Measurements from ENCODE around the gene DENND1B.
"Not testable (repeated sequence)": the region's sequence is repeated elsewhere in the genome, so short reads cannot be mapped to it uniquely, and the experiment has no call there.

The DENND1B gene

DNA sequence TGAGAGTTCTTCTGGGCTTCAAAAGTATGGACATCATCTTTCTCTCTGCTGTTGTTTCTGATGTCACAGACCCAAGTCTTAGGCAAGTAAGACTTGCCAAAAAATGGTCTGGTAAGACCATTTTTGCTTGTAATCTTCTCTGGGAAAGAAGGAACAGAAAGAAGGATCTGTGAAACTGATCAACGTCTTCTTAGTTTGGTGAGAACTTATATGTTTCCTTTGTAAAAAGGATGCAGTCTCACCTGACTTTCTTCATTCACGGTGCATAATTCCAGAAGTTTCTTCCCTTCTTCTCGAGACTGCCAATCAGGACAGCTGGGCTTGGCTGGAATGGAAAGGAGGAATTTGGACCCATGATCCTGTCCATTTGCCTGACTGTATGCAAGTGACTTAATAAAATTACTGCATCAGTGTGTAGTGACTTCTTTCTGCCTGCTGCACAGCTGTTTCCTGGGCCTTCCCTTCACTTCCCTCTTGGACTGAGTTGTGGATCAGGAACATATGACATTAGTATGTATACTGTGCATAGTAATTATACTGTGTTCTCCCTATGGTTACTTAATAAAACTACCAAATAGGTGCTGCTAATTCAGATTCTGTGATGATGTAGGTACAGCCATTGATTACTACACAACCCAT, 7.6 kb upstream of the DENND1B start:
- DNase-seq = no peak

DNA sequence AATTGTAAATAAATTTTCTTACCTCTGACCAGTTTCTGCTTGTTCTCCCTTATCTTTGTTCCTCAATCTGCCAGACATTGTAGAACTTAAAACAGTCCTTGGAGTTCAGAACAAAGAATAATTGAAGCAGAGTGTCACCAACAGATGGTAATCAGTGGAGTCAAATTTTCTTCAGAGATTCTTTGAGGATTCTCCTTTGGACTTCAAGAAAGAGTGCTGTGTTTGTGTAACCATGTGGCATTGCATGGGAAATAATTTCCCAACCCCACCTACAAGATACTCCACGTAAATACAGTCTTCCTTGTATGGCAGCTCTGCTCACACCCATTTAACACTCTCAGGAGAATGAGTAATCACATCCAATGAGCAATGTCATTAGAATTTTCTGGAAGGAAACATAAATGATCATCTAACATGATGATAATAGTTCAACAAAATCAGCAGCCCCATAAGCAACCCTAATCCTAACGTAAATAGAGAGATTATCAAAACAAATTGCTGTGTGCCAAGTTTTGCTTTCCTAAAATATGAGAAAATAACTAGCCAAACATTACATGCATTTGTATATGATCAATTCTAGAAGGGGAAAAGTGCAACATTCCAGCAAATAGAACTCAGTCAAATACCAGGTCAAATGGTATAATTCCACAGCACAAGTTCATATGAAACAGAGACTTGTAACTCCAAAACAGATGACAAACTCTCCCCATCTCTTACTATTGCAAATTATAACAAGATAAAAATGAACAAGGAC, 6.9 kb upstream of the DENND1B start:
- DNase-seq = no peak

DNA sequence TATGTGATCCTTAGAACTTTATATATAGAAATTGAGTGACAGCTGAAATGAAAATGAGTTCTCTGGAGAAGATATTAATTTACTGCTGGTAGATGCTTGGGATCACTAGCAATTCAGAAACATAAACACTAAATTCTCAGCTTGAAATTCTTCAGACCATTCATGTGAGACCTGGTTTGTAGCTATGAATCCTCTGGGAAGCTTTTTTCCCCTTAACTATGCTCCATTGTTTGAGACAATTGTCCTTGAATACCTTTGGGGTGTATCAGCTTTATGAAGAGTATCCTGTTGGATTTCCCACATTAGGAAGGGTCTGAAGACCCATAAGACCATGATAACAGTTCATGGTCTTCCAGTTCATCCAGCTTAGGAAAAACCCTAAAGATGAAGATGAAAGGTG, 4.6 kb upstream of the DENND1B start:
- no peak for DNase-seq

DNA sequence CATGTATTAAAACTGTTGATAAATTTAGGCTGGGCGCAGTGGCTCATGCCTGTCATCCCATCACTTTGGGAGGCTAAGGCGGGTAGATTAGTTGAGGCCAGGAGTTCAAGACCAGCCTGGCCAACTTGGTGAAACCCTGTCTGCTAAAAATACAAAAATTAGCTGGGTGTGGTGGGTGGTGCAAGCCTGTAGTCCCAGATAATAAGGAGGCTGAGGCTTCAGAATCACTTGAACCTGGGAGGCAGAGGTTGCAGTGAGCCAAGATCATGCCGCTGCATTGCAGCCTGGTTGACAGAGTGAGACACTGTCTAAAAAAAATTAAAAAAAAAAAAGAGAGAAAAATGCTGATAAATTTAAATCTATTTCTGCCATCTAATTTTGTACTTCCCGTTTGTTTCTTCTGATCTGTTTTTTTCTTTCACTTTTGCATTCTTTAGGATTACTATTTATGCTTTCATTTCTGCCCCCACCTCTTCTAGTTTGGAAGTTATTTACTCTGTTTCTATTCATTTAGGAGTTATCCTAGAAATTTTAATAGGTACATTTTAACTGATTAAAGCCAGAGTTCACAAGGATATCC, 3.2 kb upstream of the DENND1B start:
- DNase-seq = no peak

DNA sequence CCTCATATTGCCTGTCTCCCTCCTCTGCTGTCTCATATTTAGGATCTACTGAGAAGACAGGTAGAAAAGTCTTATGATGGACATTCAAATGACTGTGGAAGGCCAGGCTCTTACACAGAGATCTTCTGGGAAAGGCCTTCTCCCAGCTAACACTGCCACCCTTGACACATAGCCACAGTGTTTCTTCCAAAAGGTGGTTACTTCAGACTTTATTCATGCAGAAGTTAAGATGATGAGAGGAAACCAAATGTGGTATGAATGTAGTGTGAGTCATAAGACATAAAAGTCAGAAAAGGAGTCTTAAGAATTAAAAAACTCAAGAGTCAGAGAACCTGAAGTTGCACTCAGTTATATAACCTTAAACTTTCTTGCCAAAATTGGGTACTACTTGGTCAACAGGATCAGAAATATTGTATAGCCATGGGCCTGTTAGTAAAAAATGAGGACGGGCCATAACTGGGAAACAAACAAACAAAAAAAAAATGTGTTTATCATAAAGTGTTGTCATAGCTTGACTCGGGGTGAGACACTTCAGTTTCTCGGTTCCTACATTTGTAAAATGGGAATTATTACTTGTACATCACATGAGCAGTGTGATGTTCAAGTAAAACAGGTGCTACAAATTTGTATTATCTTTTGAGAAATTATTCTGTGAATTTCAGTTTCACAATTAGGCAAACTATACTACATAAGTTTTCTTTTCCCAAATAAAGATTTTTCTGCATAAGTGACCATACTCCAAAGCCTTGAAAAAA, 1.2 kb upstream of the DENND1B start:
- DNase-seq = no peak

DNA sequence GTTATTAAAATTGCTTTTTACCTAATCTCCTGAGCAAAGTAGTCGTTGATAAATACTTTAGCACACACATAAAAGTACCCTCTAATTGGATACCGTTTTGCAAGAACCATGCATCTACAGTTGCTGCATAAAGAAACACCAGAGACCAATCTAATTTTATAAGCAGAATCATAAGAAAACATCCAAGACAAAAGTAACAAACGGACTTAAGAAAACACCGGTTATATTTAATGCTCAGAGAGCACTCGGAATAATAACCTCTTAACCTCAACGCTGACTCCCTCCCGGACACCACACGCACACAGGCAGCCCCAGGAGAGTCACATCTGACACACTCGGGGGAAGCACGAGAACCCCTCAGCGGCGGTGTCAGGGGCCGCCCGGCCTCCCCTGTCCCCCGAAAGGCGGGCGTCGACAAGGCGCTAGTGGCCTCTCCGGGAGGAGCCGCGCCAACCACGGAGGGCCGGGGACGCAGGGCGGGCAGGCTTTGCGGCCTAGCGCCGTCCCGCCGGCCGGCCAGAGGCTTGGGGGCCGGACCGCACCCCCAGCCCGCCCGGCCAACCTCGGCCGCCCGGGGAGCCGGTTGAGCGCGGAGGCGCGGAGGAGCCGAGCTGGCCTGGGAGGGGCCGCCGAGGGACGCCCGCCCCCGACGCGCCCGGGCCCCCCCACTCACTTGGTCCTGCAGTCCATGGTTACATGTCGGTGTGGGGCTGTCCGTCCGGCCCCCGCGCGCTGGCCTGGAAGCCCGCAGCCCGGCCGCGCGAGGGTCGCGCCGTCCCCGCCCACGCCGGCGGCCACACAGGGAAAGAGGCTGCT, 606 bp downstream of the DENND1B start:
- no peak for DNase-seq

DNA sequence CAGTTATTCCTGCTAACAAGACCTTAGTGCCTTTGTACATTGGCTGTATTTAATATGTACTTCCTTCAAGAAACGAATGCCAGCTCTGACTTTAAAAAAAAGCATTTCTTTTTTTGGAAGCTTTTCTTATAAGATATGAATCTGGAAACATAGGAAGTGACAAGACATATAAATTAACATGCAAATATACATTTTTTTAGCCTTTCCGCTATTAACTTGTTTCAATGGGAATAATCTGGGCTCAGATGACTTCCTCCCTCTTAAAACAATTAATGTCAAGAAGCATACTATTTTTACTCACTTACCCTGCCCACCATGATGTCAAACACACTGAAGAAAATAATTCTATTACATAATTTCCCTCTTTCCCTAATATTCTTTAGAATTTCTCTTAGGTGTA, 1.4 kb downstream of the DENND1B start:
- DNase-seq = no peak

DNA sequence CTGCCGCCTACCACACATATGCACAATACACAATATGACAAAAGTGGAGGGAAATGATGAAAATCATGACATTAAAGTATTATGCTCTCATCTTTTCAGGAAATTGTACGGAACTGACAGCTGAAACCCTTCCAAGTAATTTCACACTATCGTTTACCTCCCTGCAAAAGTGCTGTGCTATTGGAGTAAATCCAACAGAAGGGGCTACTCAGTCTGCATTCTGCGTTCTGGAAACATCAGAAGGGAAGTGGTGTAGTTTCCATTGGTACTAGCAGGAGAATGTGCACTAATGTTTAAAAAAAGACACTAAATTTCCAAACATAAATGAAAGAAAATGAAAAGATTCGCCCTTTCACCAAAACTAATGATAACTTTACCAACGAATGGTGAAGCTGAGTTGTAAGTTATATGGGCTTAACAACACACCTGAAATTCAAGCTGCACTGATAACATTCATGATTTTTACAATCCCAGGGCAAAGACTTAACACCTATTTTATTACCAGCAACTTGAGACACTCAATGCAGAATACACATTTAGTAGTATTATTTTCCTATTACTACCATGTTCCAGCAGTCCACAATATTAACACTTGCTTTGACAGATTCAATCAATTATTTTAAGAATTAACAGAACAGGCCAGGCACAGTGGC, 3.2 kb downstream of the DENND1B start:
- DNase-seq = no peak

DNA sequence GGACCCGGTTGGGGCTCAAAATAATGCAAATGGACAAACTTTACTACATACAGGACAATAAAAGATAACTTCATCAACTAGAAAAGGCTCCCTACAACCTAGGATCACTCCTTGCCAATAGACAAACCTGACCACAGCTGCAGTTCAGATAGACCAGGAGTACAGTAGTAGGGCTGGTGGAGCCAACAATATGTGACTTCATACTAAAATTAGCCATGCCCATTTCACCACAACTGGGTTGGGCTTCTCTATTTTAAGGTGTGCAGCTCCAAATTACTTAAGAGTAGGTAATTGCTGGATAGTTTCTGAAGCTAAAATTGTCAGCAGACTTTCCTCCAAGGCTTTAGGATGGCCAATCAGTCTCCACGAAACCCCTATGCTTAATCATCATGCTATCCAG, 3.9 kb downstream of the DENND1B start:
- DNase-seq = no peak

DNA sequence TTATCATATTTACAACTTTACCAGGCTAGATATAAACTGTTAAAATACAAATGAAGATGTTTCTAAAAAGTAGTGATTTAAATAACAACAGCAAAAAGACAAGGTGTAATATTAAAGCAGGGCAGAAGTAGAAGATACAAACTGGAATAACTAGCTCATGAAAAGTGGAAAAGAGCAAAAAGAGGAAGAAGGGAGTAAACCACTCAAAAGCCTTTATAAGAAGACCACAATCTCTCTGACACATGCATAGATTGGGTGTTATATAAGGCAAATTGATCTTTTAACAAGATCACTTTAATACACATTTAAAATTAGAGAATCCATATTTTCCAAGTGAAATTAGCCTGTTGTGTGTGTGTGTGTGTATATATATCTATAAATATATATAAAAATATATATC, 5.0 kb downstream of the DENND1B start:
- DNase-seq = no peak

DNA sequence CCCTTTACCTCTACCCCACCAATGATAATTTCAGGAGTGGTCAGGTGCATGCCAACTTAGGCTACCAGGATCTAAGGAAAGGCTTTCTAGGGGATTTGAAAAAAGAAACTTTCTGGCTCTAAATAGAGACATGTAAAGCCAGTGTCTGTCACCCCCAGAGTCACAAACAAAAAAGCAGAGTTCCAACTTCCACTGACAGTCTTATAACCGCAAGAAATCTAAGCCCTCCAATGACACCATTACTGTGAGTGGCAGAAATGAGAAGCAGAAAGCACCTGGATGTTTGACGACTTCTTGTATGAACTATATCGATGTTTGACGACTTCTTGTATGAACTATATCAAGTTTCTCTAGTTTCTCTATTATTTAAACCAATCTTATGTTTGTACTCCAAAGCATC, 6.0 kb downstream of the DENND1B start:
- no peak for DNase-seq

DNA sequence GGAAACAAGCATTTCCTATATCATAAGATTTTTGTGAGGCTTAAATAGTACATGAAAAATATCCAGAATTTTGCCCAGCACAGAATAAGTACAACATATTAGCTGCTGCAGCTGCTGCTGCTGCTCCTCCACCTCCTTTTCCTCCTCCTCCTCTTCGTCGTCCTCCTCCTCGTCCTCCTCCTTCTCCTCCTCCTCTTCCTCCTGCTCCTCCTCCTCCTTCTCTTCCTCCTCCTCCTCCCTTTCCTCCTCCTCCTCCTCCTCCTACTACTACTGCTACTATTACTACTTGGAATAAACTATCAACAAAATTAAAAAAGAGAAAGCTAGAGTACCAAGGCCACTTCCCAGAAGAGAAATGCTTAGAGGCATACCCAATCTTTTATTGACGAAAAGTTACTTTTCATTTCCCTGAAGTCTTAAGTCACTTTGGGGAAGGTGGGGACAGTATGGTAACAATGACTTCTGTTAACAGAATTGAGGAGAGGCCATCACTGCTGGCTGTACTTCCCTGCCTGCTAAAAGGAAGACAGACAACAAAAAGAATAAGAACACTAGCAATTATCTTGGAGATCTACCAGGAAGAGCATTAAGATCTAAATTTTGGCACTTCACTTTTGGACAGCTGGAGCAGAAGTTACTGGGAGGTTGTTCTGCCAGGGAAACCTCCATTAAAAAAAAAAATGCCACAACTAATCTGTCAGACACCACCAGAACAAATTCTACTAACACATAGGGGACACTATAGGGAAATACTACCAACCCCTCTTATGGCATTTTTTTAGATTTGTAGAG, 7.1 kb downstream of the DENND1B start:
- no peak for DNase-seq

DNA sequence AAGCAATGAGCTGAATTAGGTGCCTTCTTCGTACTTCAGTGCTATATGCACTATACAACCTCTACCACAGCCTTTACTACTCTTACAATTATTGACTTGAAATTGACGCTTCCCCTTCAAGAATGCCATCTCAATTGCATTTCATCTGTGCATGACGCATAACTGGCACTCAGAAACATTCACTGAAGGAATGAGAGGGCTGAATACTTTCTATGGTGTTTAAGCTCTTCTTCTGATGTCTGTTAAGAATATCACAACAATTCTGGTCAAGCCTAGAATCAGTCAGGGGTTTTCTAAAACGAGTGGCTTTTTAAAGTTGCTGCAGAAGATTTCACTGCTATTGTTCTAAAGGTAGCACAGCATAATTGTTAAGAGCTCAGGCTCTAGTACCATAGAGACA, 11.5 kb downstream of the DENND1B start:
- DNase-seq = no peak

DNA sequence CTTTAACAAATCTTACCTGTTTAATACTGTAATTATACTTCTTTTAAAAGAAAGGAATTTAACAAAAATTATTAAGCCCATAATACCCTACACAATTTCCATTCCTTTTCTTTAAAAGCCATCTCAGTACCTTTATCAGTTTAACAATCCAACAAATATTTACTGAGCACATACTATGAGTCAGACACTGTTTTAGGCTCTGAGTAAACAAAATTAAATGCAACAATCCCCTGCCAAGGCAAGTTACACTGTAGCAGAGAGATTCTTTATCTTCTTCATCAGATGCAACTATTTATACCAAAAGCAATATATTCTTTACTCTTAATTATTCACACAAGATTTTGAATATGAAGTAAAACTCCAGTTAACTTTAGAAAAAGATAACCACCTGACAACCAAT, 12.0 kb downstream of the DENND1B start:
- DNase-seq = no peak

DNA sequence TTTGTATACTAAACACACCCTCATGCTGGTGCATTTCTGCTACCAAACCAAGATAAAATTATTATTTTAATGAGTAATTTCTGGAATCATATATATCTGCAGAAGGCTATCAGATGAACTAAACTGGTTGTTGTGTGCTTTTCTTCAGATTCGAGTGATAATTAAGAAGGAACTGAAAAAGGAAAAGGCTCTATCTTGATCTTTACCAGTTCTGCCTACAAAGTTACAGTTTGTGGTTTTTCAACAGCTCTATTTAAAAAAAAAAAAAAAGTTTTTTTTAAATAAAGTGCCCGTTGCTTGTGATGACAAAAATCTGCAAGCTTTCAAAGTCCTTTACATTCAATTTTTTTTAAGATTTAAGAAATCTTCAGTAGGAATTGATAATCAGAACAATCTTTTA, 13.6 kb downstream of the DENND1B start:
- DNase-seq = no peak

DNA sequence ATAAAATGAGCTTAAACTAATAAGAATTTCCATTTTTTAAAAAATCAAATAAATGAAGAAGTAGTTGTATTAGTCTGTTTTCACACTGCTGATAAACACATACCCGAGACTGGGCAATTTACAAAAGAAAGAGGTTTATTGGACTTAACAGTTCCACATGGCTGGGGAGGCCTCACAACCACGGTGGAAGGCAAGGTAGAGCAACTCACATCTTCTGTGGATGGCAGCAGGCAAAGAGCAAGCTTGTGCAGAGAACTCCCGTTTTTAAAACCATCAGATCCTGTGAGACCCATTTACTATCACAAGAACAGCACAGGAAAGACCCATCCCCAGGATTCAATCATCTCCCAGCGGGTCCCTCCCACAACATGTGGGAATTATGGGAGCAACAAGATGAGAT, 19.7 kb downstream of the DENND1B start:
- not testable (repeated sequence) for DNase-seq

DNA sequence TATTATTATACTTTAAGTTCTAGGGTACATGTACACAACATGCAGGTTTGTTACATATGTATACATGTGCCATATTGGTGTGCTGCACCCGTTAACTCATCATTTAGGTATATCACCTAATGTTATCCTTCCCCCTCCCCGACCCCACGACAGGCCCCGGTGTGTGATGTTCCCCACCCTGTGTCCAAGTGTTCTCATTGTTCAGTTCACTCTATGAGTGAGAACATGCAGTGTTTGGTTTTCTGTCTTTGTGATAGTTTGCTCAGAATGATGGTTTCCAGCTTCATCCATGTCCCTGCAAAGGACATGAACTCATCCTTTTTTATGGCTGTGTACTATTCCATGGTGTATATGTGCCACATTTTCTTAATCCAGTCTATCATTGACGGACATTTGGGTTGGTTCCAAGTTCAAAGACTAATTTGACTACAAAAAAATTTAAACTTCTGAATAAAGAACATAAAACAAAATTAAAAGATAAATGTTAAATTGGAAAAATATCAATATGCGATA, 22.6 kb downstream of the DENND1B start:
- DNase-seq = not testable (repeated sequence)

DNA sequence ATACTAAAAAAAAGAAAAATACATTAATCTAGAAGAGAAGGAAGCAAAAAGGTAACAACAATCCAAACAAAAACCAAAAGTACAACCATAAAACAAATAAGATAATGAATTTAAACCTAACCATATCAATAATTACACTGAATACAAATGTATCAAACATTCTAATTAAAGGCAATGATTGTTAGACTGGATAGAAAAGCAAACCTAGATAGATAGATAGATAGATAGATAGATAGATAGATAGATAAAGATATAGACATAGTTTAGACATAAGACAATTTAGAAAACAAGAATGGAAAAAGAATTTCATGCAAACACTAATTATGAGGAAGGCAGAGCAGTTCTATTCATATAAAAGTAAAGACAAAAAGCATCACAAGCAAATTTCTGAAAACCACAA, 24.9 kb downstream of the DENND1B start:
- DNase-seq = no peak

DNA sequence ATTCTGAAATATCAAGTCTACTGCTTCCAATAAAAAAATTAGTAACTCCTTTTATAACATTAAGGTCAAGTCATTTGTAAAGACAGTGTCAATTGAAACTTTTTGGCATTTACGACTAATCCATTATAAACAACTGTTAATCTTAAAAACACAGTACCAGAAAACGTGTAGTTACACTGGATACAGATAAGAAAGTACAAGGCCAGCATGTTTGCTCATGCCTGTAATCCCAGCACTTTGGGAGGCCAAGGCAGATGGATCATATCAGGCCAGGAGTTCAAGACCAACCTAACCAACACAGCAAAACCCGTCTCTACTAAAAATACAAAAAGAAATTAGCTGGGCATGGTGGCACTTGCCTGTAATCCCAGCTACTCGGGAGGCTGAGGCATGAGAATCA, 29.4 kb downstream of the DENND1B start:
- DNase-seq = no peak

DNA sequence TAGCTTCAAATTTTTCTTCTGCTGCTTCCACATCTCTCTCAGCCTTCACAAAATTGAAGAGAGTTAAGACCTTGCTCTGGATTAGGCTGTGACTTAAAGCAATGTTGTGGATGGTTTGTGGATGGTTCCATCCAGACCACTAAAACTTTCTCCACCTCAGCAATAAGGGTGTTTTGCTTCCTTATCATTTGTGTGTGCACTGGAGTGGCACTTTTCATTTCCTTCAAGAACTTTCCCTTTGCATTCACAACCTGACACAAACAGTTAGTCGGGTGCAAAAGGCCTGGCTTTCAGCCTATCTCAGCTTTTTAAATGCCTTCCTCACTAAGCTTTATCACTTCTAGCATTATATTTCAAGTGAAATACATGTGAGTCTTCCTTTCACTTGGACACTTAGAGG, 30.3 kb downstream of the DENND1B start:
- no peak for DNase-seq

DNA sequence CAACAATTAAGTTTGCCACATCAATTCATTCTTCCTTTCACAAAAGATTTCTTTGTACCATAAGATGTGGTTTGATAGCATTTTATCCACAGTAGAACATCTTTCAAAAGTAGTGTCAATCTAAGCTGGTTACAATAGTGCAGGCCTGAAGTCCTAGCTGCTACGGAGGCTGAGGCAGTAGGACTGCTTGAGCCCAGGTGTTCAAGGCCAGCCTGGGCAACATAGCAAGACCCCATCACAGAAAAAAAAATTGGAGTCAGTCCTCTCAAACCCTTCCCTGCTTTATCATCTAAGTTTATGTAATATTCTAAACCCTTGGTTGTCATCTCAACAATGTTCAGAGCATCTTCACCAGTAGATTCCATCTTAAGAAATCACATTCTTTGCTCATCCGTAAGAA, 31.7 kb downstream of the DENND1B start:
- DNase-seq = no peak

Data from NCI-H1694 treated with DMSO at 0.1 percent for 48 hours (cell line).